Psoas muscle (tissue), 8 donors: Measurements from ENCODE around the gene HUS1B. TPM values are rescaled to one million over a fixed set of nuclear protein-coding genes. Genes with fewer than 3 reads are reported as not detected.
A peak's percentile ranks its signal among the peaks of the same experiment; 100 is the strongest.

Experiments used
- ATAC-seq, 4 donors: fragments of 200-7000 bp; cut with Tn5 transposase; one replicate each; pipeline ENCODE4 v1.9.1; 2020; ENCODE audit warnings: moderate library complexity in 3 of 4, mild to moderate bottlenecking in 2 of 4
- DNase-seq, 2 donors: peaks; one replicate each; pipeline ENCODE4 v3.0.0-alpha.2; 2020
- H3K27ac ChIP-seq: fragments of 200-600 bp; one replicate; pipeline ENCODE4 v1.8.0; 2022
- H3K27me3 ChIP-seq, 3 donors: fragments of 200-600 bp in 1 of 3; one replicate each; pipeline versions ENCODE4 v1.6.1 to v1.8.0; 2013 to 2022; ENCODE audit warnings: low read length in 2 of 3, mild to moderate bottlenecking in 2 of 3, moderate library complexity in 1 of 3; ENCODE audit not compliant: insufficient read depth in 3 of 3
- H3K36me3 ChIP-seq, 2 donors: fragments of 200-600 bp in 1 of 2; one replicate each; pipeline versions ENCODE4 v1.6.1 to v1.8.0; 2013 to 2022; ENCODE audit warnings: low read depth in 1 of 2, mild to moderate bottlenecking in 1 of 2, moderate library complexity in 1 of 2; ENCODE audit not compliant: insufficient read depth in 1 of 2
- H3K4me1 ChIP-seq: fragments of 200-600 bp; one replicate; pipeline ENCODE4 v1.8.0; 2022
- H3K4me3 ChIP-seq: fragments of 200-600 bp; one replicate; pipeline ENCODE4 v1.8.0; 2022; ENCODE audit warnings: mild to moderate bottlenecking
- H3K9me3 ChIP-seq: fragments of 200-600 bp; one replicate; pipeline ENCODE4 v1.8.0; 2022
- CTCF ChIP-seq: fragments of 200-600 bp; IDR thresholded peaks from one replicate; pipeline ENCODE4 v1.8.0; 2022; ENCODE audit warnings: antibody characterized with exemption
- WGBS, 3 donors: extraction: QIAGEN DNeasy Blood & Tissue Kit; methylation state at CpG; one replicate each; pipeline versions ENCODE4 v1.1.6 to v1.1.7; 2013; 5-methylcytosine and 5-hydroxymethylcytosine counted together
- intact Hi-C, 2 donors: fragments of 100-400 bp; cut with DNase I; formaldehyde crosslinking; loops; one replicate each; pipeline versions ENCODE4 v1.11.0 to v1.14.2; 2022
- polyA plus RNA-seq, 3 donors: library from polyadenylated mRNA; stranded (reverse); fragments of 200-250 nt; gene quantifications; one replicate each; pipeline ENCODE4 v1.2.3, GENCODE V29; 2013
- total RNA-seq, 4 donors: library from RNA; stranded (reverse); fragmentation: NEBNext Ultra II Directional in 2 of 4; extraction: Animal tissue kit (Norgen Biotek cat#: 25700) in 2 of 4; gene quantifications; one replicate each; pipeline versions ENCODE4 v1.2.1 to v1.2.4, GENCODE V29; 2021 to 2023
- donor health status: healthy with polysubstance abuse.
- donor health status: DM: no; HTN: no; CAD: no; lungs with moderate emphysema.
- donor health status: Bipolar disorder and iron deficiency.
- donor health status: healthy.
- donor health status: DM: yes; HTN: yes; CAD: no.
- donor health status: DM: no; HTN: no; CAD: no.
- donor health status: DM: no; HTN: no; CAD: no.
- donor health status: DM: yes; HTN: yes; CAD: no.

HUS1B gene
- total and polyA plus RNA-seq, 7 donors, result 0.21 to 0.49 (median 0.30) TPM; not detected in 3

GRCh38 chr6:680251-680650 is 23.4 kb upstream of the HUS1B start:
- no peak overlapping the region for H3K4me3 ChIP-seq
- no peak for TF ChIP-seq CTCF
- H3K27ac ChIP-seq, result peak overlapping the region; percentile 23
- no peak for ATAC-seq
- H3K4me1 ChIP-seq, result peaks cover 41% of the 10 kb centered on the region
- H3K9me3 ChIP-seq, result no peaks in the 10 kb centered on the region
- no peak for DNase-seq
- 75 to 77% (median 76%) methylated on average over 2 of the region's 2 CpGs for WGBS, 3 donors
- intact Hi-C loops, result loop anchor here in 1 of 2 donors (10.0 kb wide), 1 partner anchor 55 kb away; no protein-coding TSS in a partner anchor
- no peaks in the 10 kb centered on the region for H3K27me3 ChIP-seq
- no peaks in the 10 kb centered on the region for H3K36me3 ChIP-seq

DNA sequence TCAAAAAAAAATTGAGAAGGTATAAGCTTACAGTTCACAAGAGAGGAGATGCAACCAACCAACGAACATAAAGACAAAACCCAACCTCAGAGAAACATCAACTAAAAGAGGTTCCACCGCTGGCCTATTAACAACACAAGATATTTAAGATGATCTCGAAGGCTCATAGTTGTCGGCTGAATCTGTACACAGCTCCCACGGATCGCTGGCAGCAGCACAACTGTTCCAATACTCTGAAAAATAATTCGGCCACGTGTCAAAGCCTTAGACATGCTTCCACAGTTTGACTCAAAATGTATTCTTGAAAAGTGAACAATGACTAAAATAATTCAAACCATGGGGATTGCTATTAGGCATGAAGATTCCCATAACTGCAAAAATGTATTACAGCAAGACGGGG is 22.4 kb upstream of the HUS1B start:
- H3K4me3 ChIP-seq, result no peak overlapping the region
- peaks cover 37% of the 10 kb centered on the region for H3K4me1 ChIP-seq
- ATAC-seq (no peak), DNase-seq (no peak)
- no peaks in the 10 kb centered on the region for H3K27me3 ChIP-seq
- intact Hi-C loops, result no loop called here
- WGBS, 3 donors, result 47 to 63% (median 57%) methylated on average over 9 of the region's 9 CpGs
- no peak for TF ChIP-seq CTCF
- no peak overlapping the region for H3K27ac ChIP-seq
- H3K36me3 ChIP-seq, result no peaks in the 10 kb centered on the region
- no peaks in the 10 kb centered on the region for H3K9me3 ChIP-seq

DNA sequence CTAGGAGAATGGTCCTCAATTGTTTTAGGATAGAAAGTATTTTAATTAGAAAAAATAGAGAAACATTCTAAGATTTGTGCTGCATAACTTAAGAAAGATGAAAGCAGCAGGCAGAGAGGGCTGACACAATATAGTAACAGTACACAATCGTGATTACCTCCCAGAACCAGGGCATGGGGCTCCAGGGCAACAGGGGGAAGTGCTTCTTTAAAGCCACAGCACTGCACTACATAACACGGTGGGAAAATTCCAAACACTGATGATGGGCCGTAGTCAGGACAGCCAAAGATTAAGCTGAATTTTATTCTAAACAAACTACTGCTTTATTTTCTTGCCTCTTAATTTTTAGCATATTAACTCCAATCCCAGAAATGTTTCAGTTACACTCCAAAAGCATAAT is 21.6 kb upstream of the HUS1B start:
- no peaks in the 10 kb centered on the region for H3K36me3 ChIP-seq
- 62 to 68% (median 67%) methylated on average over 3 of the region's 3 CpGs for WGBS, 3 donors
- H3K9me3 ChIP-seq, result no peaks in the 10 kb centered on the region
- H3K27me3 ChIP-seq, result no peaks in the 10 kb centered on the region
- DNase-seq (no peak), ATAC-seq (peak in 1 of 4 donors; percentile 38)
- H3K27ac ChIP-seq, result no peak overlapping the region
- H3K4me3 ChIP-seq, result no peak overlapping the region
- intact Hi-C loops, result no loop called here
- H3K4me1 ChIP-seq, result peaks cover 35% of the 10 kb centered on the region
- TF ChIP-seq CTCF, result no peak

DNA sequence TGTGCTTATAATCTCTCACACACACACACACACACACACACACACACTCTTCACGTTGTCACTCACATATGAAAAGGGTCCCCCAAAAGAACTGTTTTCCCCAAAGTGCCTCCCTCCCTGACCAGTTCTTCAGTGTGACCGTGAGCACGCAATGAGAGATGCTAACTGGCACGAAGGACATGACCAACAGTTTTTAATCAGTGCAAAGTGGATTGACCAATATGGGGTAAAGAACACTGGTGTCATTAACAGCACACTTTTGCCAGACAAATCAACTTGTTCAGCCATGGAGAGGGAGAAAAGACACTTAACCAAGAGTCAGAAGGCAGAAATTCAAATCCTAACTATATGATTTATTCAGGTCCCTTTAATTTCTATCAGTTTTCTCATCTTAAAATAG is 21.0 kb upstream of the HUS1B start:
- ATAC-seq (peak in 1 of 4 donors; percentile 28), DNase-seq (no peak)
- peaks cover 35% of the 10 kb centered on the region for H3K4me1 ChIP-seq
- intact Hi-C loops, result no loop called here
- H3K27me3 ChIP-seq, result no peaks in the 10 kb centered on the region
- no peaks in the 10 kb centered on the region for H3K36me3 ChIP-seq
- 94 to 98% (median 97%) methylated on average over 4 of the region's 4 CpGs for WGBS, 3 donors
- no peak overlapping the region for H3K4me3 ChIP-seq
- TF ChIP-seq CTCF, result no peak
- no peaks in the 10 kb centered on the region for H3K9me3 ChIP-seq
- H3K27ac ChIP-seq, result no peak overlapping the region

GRCh38 chr6:674956-675355 is 18.1 kb upstream of the HUS1B start:
- Histone ChIP-seq H3K4me1 (peaks cover 15% of the 10 kb centered on the region), H3K9me3 (no peaks in the 10 kb centered on the region), H3K4me3 (no peak overlapping the region), H3K27ac (no peak overlapping the region), H3K36me3 (no peaks in the 10 kb centered on the region), H3K27me3 (no peaks in the 10 kb centered on the region)
- DNase-seq (no peak), ATAC-seq (no peak)
- intact Hi-C loops, result no loop called here
- WGBS, 3 donors, result 77 to 84% (median 78%) methylated on average over 3 of the region's 3 CpGs
- no peak for TF ChIP-seq CTCF
